ELR (cell line): Measurements from ENCODE around the gene LMF1.
"Not testable (repeated sequence)": the region's sequence is repeated elsewhere in the genome, so short reads cannot be mapped to it uniquely, and the experiment has no call there.

Experiments used
- DNase-seq: peaks from one replicate; pipeline ENCODE4 v3.0.0-alpha.2; 2015; ENCODE audit warnings: low read depth

The LMF1 gene

GRCh38 chr16:869823-870641 is 100.8 kb downstream of the LMF1 start:
- no peak for DNase-seq

GRCh38 chr16:868846-869822 is 101.7 kb downstream of the LMF1 start:
- no peak for DNase-seq

- no peak for DNase-seq
Observed at GRCh38 chr16:868386-868755, 102.4 kb downstream of the LMF1 start.

GRCh38 chr16:867421-868385 is 103.1 kb downstream of the LMF1 start:
- DNase-seq: no peak

- DNase-seq: no peak
Observed at GRCh38 chr16:866252-866896, 104.4 kb downstream of the LMF1 start.

- DNase-seq: no peak
Observed at GRCh38 chr16:865026-865425, 105.8 kb downstream of the LMF1 start.

- DNase-seq: no peak
Observed at GRCh38 chr16:861446-861845, 109.3 kb downstream of the LMF1 start.

GRCh38 chr16:860891-861290 is 109.9 kb downstream of the LMF1 start:
- DNase-seq: no peak

GRCh38 chr16:858971-859370 is 111.8 kb downstream of the LMF1 start:
- not testable (repeated sequence) for DNase-seq

- not testable (repeated sequence) for DNase-seq
Observed at GRCh38 chr16:858441-858840, 112.3 kb downstream of the LMF1 start.

- no peak for DNase-seq
Observed at GRCh38 chr16:856811-857210, 114.0 kb downstream of the LMF1 start.

GRCh38 chr16:856101-856500 is 114.7 kb downstream of the LMF1 start:
- DNase-seq: no peak

GRCh38 chr16:855471-855870 is 115.3 kb downstream of the LMF1 start:
- DNase-seq: no peak

- no peak for DNase-seq
Observed at GRCh38 chr16:854808-855410, 115.9 kb downstream of the LMF1 start.

- no peak for DNase-seq
Observed at GRCh38 chr16:853981-854807, 116.6 kb downstream of the LMF1 start.

GRCh38 chr16:853306-853705 is 117.5 kb downstream of the LMF1 start:
- no peak for DNase-seq

GRCh38 chr16:852451-853185 is 118.2 kb downstream of the LMF1 start:
- no peak for DNase-seq

- DNase-seq: no peak
Observed at GRCh38 chr16:851871-852270, 118.9 kb downstream of the LMF1 start.

GRCh38 chr16:851209-851810 is 119.5 kb downstream of the LMF1 start:
- no peak for DNase-seq
